GM19468 (cell line): ENCODE measurements around the gene USH2A.
A peak's percentile ranks its signal among the peaks of the same experiment; 100 is the strongest.

ENCODE experiments used
- ATAC-seq: cut with Tn5 transposase; IDR thresholded peaks from one replicate; pipeline ENCODE4 v1.9.1; 2021; ENCODE audit warnings: mild to moderate bottlenecking, moderate library complexity, moderate number of reproducible peaks; ENCODE audit not compliant: unreplicated experiment; ENCODE audit errors: extremely low read depth

USH2A gene

DNA sequence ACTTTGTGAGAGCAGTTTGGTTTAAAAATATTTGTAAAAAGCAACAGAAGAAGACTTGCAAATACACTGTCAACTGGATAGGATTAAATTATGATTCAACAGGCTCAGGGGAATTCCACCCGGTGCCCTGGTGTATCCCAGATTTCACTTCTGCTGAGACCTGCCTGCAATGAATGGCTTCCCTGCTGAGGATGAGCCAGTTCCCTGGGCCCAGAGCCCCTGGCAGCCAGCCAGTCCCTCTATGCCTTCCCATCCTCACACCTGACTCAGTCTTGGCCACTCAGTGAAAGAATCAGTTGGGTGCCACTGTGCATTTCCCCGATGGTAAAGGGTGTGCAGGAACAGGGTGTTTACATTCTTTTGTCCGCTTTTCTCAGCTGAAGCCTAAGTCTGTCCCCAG is 791.8 kb downstream of the USH2A start:
- ATAC-seq, result no peak

DNA sequence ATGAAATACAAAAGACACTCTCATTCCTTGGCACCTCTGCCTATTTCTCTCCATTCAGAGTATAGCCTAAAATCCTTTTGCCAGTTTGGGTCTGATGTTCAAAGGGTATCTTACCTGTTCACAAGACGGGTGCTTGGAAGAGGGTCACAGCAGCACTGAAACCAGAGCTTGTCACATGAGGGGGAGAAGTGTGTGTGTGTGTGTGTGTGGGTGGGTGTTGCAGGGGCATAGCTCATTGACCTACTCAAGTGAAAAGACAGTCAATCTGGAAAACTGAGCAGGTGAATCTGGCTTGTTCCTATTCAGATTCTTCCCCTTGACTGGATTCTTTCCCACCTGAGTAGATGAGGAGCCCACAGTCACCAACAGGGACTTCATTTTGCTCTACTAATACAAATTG is 792.2 kb downstream of the USH2A start:
- ATAC-seq, result no peak

DNA sequence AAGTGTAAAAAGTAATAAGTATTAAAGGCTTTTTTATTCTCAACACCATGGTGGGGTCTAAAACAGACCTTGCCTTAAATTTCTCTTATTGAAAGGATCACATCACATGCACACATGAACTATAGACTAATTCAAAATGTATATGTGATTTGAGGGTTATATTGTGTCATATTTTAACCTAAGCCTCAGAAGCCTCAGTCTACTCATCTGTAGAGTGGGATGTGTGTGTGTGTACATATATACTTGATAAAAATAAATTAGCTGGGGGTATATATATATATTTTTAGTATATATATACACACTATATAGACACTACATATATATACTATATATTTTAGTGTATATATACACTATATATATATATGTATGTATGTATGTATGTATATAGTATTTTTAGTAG is 797.3 kb downstream of the USH2A start:
- no peak for ATAC-seq

DNA sequence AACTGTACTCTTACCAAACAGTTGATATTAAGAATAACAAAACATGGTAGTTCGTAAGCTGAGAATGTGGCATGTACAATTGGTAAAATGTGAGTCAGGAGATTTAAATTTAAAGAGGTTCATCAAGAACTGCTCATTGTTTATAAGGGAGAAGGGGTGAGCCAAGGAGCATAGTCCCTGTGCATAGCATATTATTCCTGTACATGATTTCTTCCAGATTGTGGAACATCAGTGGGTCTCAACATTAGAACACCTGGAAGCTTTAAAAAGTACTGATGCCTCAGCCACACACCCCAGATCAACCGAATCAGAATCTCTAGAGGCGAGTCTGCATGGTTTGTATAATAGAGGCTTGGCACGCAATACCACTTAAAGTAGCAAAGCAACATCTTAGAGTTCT is 800.1 kb downstream of the USH2A start:
- no peak for ATAC-seq

DNA sequence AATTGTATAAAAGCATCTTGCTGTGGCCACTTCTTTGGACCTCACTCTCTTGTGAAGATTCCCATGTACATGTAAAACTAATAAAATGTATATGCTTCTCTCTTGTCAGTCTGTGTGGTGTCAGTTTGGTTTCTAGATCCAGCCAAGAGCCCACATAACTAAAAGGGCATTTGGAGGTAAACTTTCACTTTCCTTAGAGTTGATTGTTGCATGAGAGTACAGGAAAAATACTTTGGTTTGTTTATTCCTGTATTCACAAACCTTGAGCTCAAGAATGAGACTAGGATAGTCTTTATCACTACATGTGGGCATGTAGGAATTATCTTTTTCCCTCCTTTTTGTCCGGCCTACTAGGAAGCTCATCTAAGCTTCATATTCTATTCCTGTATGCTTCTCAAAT is 805.3 kb downstream of the USH2A start:
- peak; percentile 35 for ATAC-seq

DNA sequence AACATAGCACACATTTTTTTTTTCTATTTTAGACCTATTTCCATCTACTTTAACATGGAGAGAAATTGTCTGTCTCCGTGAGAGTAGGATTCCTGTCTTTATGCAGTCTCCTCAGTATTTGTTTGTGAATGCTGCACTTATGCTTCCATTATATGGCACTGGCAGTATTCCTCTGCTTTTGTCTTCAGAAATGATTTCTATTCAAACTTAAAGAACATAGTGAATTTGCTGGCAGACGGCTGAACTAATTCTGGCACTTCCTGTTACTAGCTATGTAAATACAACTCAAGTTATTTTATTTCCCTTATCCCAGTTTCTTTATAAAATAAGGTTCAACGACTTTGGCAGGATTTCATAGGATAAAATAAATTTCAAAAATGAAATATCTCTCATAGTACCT is 810.9 kb downstream of the USH2A start:
- no peak for ATAC-seq

DNA sequence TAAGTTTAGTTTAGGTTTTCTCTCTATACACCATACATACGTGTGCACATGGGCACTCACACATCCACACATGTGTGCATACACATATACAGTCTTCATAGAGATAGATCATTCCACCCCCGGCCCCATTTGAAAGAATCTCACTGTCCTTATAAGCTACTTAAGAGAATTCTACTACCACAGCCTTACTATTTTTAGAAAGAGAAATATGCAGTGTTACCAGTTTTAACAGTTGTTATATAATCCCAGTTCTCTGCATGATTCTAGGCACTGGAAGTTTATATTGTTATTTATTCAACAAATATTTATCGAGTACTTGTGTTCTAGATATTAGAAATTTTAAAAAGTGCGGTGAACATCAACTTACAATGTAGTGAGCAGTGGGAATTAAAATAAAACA is 814.6 kb downstream of the USH2A start:
- ATAC-seq, result no peak

DNA sequence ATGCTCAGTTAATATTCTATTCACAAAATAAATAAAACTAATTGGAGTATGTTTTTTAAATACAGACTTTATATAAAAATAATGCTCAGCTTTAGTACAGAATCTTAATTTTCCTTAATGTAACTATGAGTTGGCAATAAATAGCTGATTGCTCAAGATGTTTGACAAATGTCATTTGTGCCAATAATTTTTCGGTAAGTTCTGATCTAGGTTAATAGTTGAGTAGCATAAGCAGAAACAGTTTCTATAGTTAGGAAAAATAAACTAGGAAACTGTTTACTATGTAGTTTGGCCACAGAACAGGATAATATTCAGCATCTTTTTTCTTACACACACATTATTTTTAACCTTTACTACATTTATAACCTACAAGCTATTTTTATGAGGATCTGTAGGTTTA is 815.8 kb downstream of the USH2A start:
- no peak for ATAC-seq

DNA sequence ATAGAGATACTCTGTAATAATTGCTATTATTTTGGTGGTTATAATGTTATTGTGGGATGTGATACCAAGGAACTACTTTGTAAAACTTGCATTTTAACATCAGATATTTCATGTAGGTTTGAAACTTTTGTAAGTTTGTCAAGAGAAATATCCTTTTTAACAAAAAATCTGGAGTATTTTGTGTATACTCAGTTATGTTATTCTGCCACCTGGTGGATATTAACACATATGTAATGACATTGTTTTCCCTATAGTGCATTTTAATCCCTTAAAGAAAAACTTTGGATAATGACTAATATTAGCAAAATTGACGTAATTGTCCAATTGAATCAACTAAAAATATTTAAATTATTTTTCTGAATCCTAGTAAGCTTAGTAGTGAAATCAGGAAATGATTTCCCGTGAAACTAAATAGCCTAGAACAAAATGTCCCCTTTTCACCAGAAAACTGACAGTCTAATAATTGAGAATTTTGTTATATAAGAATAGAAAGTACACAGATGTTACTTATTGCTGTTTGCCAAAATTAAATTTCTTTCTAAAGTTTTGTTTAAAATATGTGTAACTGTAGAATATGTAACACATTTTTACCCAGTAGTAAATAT is 816.6 kb downstream of the USH2A start:
- ATAC-seq, result no peak

DNA sequence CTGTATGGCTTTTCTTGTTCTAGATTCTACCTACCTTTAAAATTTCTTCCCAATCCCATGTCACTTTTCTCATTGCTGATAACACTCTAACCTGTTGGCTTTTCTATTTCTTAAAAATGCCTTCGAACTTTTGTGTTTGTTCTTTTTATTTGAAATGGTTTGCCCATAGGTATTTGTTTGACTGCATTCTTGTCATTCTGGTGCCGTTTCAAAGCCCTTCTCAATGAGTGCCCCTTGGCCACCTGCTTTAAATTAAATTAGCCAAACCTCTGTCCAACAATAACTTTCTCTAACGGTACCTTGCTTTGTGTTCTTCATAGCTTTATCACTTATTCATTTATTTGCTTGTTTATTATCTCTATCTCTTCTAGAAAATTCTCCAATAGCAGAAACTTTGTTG is 817.2 kb downstream of the USH2A start:
- ATAC-seq, result no peak

DNA sequence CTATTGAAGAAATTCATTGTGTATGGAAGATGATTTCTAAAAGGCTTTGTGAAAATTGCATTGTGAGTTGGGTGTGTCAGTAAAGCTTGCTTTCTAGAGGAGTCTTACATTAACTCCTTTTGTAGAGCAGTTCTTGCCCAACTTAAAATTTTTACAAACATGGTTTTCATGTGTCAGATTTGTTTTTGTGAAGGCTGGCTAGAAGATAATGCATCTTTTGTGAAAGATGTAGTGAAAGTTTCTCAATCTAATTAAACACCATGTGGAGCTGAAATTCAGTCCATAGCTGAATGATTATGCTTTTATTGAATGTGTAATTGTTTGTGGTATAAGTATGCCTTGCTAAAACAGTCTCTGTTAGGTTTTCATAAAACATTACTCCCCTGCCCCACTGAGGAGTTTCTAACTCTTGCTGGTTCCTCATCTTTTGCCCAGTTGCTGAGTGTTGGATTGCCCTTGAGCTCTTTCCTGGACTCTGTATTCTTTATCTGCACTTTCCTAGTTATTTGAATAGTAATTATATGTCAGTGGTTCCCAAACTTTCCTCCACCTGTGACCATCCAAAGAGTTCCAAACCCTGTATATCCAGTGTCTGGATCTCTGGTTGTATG is 818.1 kb downstream of the USH2A start:
- no peak for ATAC-seq

DNA sequence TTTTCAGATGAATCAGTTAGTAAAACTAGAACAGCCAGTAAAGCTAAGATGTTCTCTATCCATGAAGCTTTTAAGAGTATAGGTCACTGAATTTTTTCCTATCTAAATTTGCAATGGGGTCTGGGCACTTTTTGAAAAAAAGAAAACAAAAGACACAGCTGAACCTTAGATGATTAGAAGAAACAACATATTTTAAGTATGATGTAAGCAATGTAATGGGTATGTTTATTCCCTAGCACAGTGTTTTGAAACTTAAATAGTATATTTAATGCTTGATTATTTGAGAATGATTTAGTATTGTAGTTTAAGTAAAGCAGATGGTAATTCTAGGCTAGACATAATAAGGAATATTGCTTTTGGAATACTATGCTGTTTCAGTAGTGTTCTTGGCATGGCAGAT is 819.9 kb downstream of the USH2A start:
- no peak for ATAC-seq

DNA sequence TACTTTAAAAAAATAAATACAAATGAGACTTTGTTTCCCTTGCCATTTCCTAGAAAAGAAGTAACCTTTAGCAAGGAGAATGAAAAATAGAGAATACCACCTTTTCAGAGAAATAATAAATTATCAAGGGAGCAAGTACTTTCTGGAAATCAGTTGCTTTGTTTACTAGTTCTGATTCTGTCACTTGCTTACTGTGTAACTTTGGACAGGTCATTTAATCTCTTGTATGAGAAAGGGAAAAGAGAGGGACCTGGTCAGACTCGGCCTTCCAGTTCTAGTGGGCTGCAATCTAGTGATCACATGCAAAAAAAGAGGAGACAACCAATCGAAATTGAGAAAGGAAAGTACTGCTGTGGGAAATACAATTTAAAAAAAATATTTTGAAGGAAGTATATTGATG is 822.0 kb downstream of the USH2A start:
- no peak for ATAC-seq

DNA sequence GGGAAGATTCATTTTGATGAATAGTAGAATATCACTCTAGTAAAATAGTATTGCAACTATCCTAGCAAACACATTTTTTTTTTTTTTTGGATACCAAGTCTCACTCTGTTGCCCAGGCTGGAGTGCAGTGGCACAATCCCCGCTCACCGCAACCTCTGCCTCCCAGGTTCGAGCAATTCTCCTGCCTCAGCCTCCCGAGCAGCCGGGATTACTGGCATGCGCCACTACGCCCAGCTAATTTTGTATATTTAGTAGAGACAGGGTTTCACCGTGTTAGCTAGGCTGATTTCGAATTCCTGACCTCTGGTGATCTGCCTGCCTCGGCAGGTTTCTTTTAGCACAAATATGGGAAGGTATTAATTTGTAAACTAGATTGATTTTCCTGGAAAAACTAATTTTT is 822.4 kb downstream of the USH2A start:
- no peak for ATAC-seq

DNA sequence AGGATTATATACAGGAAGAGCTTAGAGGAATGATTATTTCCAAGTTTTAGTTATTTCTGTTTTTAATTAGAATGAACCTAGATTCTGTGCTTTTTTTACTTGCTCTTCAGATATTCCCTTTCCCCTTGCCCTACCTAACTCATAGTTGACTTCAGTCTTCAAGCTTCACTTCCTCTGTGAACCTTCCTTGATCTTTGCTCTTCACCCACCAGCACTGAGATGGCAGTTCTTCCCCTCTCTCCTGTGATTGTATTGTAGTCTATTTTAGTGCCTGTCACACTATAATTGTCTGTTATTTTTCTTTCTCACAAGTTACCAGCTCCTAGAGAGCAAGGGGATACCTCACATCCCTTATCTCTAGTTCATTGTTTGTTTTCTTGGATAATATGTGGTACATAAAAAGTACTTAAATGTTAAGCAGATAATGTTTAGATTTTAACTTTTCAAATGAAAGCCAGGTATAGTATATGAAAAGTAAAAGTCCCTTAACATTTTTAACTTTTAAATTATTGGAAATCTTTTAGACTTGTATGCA is 822.9 kb downstream of the USH2A start:
- no peak for ATAC-seq

DNA sequence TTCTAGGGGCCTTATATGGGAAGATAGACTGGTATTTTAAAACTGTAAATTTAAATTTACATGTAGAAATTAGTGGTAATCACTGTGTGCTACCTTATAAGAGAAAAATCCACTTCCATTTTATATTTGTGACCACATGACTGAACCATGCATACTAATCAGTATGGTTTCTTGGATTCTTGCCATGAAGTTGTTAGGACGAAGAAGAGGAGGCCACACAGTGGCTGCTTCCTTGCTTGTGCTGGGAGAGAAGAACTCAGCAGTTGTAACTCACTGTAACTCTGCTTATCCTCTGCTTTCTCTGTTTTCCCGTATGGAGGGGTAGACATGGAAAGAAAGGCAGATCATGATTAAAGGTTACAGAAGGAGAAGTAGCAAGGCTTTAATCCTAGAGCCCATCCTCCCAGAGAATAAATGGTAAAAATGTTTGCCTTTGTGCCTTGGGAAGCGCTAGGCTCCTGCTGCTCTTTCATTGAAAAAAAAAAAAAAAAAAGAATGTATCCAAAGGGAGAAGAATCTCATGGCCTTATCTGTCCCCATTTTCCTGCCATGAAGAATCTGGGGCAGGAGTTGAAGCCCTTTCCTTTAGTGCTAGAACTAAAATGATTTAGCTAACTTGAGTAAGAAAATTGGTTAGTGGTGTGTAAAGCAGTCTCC is 823.7 kb downstream of the USH2A start:
- ATAC-seq, result no peak

DNA sequence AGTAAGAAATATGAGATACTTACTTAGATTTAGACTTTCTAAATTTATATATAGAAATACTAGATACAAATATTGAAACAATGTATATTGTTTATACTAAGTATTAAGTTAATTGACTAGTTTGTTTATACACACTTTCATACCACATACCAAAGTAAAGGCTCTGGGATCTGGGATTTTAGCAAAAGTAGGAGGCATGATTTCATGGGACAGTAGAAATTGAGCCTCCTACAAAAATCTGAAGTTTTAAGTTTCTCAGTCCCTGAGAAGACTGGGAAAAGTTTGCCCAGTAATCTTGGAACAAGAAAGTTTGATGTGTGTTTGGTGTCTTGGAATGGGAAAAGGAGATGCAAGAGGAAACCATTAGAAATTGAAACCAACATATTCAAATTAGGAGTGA is 825.3 kb downstream of the USH2A start:
- no peak for ATAC-seq

DNA sequence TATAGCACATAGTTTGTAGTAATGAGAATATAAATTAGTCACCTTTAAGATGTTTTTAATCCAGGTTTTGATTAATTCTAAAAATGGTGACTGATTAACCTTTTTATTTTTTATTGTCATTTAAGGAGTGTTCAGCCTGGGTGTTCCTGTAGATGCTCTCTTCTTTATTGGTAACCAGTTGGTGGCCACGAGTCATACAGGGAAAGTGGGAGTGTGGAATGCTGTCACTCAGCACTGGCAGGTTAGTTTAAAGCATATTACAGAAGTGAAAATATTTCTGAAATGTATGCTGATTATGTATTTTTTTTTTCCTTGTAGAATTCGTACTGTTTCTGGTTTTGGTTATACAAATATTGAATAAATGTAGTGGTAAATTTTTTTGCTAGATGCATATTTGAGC is 828.0 kb downstream of the USH2A start:
- no peak for ATAC-seq

DNA sequence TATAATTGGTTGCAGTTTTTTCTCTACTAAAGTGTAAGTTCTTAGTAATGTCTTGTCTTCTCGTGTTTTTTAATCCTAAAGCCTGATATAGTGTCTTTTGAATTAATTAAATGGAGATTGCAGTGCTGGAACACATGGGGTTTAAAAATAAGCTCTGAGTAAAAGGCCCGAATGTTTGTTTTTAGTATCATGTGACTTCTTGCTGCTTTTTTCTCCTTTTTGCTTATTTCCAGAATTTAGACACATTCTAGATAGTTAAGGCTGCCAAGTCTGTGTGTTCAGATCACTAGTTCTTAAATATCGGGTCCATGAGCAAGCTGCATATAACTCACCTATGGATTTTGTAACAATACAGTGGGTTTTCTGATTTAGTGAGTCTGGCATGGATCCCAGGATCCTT is 828.6 kb downstream of the USH2A start:
- no peak for ATAC-seq

DNA sequence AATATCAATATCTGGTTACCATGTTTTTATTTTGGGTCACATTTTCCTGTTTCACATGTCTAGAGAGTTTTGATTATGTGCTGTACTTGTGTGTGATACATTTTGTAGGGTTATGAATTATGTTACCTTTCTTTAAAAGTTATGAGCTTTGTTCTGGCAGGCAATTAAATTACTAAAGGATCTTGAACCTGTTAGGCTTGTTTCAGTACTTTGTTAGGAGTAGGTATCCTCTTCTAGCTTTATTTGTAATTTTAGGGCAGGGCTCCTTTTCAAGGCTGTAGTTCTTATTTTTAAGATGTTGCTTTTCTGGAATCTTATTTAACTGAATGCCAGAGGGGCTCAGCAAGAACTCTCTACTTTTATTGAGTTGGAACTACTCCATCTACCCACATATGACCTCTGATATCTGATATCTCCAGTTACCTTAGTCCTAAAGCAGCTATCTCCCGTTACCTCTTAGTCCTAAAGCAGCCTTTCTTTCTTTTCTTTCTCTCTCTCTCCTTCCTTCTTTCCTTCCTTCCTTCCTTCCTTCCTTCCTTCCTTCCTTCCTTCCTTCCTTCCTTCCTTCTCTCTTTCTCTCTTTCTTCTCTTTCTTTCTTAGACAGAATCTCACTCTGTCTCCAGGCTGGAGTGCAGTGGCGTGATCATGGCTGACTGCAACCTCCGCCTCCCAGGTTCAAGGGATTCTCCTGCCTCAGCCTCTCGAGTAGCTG is 832.3 kb downstream of the USH2A start:
- ATAC-seq, result no peak
